ENCODE measurements around the gene PPM1F.

The PPM1F gene

DNA sequence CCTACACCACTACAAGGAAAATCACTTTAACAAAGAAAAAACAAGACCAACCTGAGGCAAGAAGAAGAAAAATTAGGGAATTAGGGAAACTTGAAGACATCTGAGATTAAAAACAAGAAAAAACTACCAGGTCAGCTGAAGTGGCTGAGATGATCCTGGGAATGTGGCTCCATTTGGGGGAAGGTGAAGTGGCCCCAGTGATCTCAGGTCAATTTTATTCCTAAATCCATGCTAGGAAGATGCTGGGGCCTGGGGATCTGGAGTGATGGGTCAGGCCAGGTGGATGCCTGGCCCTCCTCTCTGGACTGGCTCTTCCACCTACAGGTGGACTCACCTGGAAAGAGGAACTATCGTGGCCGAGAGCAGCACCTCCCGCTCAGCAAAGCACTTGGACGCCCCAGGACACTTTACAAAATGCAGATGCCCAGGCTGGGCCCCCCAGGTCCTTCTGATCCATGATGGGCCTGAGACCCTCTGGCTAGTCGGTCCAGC is 23.3 kb upstream of the PPM1F start:
- no peak for DNase-seq (ENCODE audit: low read depth)

DNA sequence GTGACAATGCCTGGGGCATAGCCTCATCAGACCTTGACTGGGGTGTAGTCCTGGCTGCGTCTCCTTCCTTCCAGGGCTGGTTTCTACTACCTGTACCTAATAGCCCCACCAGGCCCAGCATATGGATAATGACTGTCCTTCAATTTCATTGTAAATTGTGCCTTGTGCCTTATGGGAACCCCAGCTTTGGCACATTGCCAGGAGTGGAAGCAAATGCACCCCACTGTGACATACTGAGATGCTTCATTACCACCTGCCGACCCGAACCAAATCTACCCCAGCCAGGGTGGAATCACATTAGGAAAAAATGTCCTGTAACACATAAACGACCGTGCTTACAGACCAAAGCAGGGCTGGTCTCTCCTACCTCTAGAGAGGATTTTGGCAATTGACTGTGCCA is 22.6 kb upstream of the PPM1F start:
- DNase-seq (ENCODE audit: low read depth) = no peak

DNA sequence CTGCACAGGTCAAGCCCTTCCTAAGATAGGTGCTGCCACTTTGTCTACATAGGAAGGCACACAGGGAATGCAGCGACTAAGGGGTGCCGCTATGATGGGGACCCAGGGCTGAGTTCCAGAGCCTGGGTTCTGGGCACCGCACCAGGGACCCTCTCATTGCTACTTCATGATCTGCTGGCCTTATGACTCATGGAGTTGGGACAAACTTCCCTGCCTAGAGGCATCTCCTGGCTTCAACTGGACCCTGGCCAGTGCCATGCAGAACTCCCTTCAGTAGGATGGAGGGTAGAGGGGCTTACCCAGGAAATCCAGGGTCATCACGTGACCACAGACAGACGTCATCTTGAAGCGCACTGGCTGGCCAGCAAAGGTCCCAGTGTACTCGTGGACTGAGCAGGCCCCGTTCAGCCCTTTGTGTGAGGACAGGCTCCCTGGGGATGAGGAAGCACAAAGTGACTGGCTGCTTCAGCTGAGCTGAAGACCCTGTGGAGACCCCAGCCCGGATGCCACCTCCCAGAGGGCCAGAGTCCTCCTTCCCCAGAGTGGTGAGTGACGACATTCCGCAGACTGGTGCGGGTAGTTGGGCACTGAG is 21.5 kb upstream of the PPM1F start:
- no peak for DNase-seq (ENCODE audit: low read depth)

DNA sequence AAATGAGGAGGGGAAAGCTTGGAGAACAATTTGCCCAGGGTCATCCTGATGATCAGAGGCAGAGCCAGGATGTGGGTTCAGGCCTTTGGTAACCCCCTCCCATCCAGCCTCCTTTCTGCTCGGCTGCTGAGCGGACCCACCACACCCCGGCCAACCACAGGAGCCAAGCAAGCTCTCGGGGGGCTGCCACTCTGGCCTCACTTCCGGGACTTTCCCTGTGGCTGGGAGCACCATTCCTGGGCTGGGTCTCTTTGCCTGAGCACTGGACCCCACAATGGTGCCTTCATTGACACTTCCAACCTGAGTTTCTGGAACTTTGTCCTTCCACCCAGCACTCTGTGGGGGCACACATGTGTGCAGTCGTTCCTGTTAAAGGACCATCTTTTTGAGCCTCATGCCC is 20.2 kb upstream of the PPM1F start:
- no peak for DNase-seq (ENCODE audit: low read depth)

DNA sequence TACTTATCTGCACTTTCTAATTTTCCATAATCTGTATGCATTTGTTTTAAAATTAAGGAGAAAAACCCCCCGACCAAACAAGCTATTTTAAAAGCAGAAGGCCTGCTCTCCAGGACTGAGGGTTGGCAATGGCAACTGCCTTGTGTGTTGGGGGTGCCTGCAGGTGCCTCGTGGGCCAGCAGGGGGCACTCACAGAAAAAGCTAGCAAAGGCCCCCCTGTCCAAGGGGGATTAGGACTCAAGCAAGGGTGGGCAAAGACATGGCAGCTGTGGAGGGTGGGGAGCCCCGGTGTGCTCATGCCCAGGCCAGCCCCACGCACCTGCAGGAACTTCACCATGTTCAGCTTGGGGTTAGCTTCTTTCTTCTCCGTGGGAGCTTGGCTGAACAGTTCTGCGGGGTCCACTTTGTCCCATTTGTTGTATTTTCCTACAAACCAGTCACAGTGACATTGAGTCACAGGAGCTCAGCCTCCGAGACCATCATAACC is 19.7 kb upstream of the PPM1F start:
- no peak for DNase-seq (ENCODE audit: low read depth)

DNA sequence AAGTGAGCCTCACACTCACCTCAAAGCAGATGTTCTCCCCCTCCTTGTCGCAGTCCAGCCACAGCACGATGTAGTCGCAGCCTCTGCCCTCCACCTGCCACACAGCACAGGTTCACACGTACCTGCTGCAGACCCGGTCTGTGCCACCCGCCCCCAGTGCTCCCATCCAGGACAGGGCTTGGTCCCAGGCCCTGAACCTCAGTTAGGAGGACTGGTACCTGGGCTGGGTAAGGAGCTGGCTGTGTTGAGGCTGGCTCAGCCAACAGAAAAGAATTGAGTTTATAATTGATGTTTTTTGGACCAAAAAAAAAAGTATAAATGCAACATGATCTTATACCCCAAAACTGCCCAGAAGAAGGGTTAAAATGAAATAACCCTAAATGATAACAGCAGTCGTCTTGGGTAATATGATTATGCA is 19.2 kb upstream of the PPM1F start:
- no peak for DNase-seq (ENCODE audit: low read depth)

DNA sequence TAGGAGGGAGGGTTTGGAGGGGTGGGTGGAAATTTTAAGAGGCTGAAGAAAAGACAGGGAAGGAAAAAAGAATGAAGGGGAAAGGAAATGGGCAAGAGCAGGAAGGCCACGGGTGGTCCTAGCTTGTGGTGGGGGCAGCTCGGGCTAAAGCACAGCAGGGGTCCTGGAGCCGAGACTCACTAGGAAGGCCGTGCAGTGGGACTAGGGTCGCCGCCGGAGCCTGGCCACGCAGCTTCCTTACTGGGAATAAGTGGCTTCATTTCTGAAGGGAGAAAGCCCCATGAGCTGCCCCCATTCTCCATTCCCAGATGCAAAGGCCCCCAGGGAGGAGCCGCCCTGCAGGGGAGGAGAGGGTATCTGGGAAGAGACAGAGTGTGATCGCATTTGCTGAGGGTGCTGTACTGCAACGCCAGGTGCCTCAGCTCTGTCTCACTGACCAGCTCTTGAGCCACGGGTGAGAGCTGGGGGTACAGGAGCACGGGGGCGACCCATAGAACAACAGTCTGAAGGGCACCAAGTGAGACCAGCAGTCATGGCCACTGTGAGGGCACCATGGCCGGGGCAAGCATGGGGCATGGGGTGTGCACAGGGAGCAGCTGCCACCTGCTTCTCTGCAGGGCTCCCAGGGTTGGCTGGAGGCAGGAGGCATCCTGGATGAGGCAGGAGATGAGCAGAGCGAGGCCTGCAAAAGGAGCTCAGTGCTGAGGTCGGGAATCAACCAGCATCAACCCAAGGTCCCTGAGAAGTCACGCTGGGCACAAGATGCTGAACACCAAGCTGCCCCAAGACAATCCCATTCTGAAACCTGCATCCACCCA is 18.4 kb upstream of the PPM1F start:
- DNase-seq (ENCODE audit: low read depth) = no peak

DNA sequence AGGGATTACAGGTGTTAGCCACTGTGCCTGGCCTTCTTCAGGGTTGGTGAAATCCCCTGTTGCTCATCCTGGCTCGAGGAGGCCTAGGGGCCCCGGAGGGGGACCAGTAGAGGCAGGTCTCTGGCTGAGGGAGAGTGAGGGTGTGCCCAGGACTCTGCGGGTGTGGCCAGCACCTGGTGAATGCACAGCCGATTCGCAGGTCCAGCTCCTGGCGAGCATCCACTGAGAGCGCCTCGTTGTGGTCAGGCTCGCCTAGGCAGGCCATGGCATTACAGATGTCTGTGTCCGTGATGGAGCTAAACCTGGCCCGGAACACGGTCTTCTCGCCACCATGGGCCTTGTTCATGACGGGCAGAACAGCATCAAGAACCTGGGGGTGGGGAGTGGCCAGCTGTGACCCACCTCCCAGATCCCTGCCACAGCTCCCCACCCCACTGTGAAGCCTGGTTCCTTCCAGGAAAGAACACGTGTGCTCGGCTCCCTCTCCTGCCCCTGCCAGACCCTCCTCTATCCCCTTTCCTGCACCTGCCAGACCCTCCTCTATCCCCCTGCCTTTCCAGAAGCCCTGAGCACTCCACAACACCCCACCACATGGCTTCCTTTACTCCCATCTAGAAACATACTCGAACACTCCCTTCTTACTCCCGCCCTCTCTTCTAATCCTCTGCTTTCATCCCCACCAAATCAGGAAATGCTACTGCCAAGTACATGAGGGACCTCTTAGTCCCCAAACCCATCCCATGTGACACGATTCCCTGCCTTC is 17.6 kb upstream of the PPM1F start:
- no peak for DNase-seq (ENCODE audit: low read depth)

DNA sequence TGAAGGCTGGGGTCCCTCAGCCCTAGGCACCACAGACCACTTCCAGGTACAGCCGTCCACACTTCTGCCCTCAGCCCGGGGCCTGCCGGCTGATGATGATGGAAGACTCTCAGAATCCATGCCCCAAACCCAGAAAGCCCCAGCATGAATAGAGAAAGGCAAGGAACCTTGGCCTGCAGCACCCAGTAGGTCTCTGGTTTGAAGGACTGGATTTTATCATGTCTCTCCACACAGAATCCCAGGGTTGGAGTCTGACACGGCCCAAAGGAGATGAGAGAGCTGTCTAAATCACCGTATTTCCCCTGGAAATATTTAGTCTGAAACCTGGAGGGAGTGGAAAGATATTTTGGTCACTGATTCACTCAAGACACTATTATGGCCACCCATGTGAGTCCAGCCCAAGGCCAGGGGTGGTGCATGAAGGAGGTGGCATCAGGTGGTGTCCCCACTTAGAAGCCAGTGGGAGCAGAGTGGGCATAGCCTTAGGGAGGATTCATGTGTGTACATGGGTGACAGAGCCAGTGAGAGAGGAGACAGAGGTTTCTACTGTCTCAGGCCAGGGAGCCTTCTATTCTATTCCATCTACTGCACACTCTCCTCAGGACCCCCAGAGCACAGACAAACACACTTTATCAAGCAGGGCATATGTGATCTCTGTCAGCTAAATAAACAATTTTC is 15.9 kb upstream of the PPM1F start:
- DNase-seq (ENCODE audit: low read depth) = no peak

DNA sequence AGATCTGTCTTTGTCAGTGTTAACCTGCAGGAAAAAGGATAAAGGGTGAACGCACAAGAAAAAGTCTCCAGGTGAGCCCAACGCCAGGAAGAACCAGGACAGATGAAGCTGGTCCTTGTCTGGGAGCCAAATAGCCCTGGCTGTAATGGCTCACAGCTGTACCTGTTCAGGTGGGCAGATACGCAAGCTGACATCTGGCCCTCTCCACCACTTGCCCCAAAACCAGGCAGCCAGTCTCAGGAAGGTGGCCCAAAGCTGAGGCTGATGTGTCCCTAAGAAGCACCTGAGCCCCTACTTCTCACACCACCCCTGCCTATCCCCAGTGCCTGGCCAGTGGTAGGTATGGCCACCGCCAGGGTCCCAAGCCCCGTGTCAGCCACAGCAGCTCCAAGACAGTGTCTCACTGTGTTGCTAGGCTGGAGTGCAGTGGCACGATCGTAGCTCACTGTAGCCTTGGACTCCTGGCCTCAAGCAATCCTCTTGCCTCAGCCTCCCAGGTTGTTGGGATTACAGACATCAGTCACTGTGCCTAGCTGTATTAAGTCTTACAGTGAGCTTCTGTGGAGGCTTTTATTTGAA is 15.1 kb upstream of the PPM1F start:
- no peak for DNase-seq (ENCODE audit: low read depth)

DNA sequence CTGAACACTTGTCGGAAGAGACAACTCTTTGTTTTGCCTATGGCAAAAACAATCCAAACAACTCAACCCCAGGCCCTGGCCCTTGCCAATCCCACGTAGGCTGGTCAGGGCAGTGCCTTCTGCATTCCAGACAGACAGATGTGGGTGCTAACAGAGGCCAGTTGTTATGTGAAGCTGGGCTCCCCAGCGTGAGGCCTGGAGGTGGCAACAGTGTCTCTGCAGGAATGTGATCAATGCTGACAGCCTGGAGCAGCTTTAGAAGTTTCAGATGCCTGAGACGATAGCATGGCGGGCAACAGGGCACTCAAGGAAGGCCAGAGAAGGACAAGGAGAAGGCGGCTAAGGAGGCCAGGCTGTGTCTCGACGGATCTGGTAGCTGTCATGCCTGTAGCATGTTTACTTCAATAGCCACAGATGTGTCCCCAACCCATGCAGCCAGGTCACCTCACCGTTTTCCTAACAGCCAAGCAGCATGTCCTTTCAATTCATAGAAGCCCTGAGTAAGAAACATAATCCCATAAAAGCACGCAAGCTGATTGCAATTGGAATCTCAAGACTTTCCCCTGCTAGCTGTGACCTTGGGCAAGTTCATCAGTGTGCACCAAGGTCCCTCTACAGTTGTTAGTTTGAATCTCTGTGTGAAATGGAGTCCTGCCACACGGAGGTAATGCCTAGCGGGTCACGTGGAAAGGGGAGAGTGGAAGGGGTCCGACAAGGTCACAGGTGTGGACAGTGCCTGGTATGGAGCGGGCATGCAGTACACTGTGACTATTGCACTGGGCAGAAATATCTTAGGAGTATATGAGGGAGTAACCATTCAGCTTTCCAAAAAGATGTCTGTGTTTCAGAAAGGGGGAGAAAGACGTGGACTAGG is 14.2 kb upstream of the PPM1F start:
- DNase-seq (ENCODE audit: low read depth) = no peak

DNA sequence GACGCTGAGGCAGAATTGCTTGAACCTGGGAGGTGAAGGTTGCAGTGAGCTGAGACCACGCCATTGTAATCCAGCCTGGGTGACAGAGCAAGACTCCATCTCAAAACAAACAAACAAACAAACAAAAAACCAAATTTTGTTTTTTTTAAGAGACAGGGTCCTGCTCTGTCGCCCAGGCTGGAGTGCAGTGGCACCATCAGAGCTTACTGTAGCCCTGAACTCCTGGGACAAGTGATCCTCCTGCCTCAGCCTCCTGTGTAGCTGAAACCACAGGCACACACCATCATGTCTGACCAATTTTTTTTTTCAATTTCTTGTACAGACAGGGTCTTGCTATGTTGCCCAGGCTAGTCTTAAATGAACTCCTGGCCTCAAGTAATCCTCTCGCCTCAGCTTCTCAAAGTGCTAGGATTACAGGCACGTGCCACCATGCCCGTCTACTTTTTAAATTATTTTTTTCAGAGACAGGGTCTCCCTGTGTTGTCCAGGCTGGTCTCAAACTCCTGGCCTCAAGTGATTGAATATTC is 13.2 kb upstream of the PPM1F start:
- DNase-seq (ENCODE audit: low read depth) = no peak

DNA sequence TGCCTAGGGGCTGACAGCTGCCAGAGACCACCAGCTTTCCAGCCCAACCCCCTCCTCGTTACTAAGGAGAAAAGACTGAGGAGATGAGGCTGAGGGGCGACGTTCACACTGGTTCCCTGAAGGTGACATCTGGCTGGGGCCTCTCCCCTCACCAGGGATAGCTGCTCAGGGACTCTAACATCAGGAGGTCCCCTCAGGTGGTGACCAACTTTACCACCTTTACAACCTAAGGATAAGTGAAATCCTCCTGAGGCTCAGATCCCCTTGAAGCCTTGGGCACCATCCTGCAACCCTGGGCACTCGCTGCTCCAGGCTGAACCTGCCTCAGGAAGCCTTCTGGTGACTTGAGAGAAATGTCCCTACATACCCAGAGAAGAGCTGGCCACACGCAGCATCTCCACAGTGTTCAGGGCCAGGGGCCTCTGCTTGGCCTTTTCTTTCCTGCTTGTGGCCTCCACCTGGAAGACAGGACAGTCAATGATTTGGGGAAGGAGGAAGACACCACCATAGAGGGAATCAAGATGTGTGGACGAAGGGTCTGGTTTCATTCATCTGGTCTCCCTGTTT is 12.4 kb upstream of the PPM1F start:
- no peak for DNase-seq (ENCODE audit: low read depth)

DNA sequence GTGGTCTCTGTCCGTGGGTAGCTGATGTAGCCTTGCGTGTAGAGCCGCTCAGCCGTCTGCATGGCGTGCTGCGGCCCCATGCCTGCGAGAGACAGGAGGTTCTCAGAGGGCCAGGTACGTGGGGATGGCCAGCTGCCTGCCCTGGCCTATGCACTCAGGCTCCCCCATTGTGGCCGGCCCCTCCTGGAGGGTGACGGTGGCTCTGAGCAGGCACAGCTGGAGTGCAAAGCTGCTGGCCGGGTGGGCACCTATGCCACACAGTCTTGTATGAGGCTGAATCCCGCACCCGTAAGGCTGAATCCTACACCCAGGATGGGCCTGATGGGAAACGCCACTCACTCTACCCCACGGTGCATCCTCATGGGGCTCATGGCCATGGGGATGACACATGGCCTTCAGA is 11.6 kb upstream of the PPM1F start:
- no peak for DNase-seq (ENCODE audit: low read depth)

DNA sequence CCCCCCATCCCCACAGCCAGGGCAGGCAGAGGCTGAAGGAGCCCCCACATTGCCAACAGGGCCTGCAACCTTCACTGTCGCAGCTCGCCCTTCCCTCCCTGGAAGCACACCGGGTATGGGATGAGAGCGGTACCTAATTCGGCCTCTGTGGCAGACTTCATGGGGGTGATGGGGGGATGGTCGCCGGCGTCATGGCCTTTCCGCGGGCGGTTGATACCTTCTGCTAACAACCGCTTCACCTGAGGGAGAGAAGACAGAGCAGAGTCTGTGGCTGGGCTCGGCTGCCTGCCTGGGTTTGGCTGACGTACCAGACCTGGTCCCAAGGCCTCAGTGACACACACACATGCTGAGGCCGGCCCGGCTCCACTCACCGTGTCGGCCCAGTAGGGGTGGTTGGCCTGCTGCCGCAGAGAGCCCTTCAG is 11.2 kb upstream of the PPM1F start:
- DNase-seq (ENCODE audit: low read depth) = no peak

DNA sequence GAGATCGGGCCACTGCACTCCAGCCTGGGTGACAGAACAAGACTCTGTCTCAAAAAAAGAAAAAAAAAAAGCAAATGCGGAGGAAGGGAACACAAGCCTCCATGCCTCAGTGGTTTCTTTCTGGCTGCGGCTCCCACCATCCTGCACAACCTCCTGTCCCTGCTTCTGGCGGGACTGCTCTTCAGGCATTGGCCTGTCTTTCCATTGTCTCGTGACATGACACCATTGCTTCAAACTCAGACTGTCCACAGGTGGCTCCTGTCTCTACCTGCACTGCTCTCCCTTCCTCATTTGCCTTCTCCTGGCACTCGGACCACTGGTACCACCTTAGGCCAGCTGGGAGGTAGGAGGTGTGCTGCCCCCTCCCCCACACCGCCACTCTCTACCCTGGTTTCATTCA is 10.6 kb upstream of the PPM1F start:
- DNase-seq (ENCODE audit: low read depth) = no peak

DNA sequence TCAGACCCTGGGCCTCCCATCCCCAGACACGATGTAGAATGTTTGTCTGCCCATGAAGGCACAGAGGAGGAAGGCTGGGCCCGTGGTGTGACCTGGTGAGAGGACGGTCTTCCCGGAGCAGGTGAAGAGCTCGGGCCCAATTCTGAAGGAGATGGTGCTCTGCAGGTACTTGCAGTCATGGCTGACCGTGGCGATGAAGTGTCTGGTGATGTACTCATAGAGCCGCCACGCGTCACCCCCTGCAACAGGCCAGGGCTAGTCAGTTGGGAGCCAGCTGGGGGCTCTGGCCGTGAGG is 10.0 kb upstream of the PPM1F start:
- no peak for DNase-seq (ENCODE audit: low read depth)

DNA sequence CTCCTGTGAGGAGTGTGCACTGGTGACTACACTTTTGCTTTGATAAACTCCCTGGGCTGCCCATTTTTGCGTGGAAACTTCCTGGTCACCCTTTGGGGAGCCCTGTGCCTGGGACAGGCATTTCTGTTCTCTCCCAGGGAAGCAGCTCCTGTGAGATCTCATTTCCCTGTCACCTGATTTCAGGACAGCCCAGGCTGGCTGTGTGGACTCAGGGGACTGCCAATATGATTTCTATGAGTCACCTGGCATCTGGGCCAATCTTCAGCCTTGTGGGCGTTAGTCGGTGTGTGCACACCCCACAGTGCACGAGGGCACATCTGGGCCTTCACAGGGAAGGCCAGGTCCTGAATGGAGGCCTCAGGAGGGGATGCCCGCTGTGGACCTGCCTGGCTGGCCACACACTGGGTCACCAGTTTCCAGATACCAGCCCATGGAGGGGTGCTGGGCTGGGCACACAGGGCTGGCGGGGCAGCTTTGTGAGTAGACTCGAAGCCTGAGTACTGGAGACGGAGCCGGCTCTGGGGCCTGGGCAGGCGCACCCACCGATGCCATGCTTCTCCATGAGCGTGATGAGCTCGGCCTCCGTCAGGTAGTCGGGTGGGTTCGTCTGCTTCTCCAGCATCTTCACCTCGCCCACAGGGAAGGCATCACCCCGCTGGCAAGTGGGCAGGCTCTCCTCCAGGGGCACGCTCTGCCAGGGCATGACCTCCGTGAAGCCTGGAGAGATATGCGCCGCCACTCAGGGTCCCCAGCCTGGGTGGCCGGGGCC is 9.4 kb upstream of the PPM1F start:
- no peak for DNase-seq (ENCODE audit: low read depth)

DNA sequence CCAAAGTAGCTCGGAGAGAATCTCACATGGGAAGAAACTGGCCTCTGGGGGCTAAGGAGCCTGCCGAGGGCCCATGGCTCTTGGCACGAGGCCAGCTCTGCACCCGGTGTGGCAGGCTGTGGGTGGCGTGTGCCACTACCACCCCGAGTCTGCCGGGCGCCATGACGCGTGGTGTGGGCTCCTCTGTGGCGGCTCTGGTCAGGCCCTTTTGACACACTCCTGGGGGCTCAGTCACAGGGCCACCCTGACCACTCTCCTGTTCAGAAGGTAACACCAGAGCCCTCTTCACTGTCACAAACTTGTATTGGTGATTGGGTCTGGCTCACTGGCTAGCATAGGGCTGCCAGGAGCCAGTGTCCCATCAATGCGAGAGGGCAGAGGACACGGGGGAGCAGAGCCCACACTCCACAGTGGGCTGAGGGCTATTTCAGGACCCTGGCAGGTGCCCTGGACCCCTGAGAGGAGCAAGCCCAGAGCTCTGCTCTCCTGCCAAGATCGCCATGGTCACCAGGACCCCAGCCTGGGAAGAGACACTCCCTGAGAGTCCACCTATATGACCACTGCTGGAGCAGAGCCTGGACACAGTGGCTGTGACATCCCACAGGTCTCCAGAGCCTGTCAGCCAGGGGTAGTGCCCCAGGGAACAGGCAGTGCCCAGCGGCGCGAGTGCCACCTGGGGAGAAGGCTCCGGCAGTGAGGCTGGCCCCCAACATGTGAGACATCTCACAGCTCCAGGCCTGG is 8.6 kb upstream of the PPM1F start:
- no peak for DNase-seq (ENCODE audit: low read depth)

Data from activated T-helper 1 cell treated with Interleukin-2 at 50 U/mL for 16 hours (primary cell).